Endometrial microvascular endothelial cells (primary cell): ENCODE results near the gene TSHZ2. TPM values are rescaled to one million over a fixed set of nuclear protein-coding genes. Genes with fewer than 3 reads are reported as not detected.

Source experiments
- in situ Hi-C: cut with HindIII; loops from 2 replicates; pipeline ENCODE4 v1.10.0; 2017; ENCODE audit warnings: low sequenced_read_pairs, low pct_unique_long_range_greater_than_20kb; ENCODE audit errors: inconsistent ontology term
- total RNA-seq: library from RNA; depleted of rRNA; stranded (reverse); fragments of >200 nt; gene quantifications from one replicate; pipeline ENCODE4 v1.2.3, GENCODE V29; 2015; ENCODE audit errors: inconsistent ontology term

The TSHZ2 gene
- total RNA-seq, 1 donor from 2014 or later: not detected

DNA sequence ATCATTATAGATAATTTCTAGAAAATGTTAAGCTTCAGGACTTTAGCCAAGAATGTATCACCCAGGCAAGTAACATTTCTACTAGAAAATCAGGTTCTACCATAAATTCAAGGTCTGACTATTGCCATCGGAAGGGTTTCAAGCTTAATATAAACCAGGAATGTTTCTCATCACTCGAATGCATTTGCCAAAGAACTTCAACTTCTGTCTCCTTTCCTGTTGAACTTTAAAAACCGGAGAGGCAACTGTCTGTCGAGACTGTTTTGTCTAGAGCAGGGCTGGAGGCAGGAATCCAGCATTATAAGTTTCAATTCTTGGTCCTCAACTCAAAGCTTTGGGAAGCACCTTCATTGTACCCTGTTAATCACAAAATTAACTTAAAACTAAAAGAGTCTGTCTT is 356.8 kb downstream of the TSHZ2 start:
- in situ Hi-C loops: no loop called here

DNA sequence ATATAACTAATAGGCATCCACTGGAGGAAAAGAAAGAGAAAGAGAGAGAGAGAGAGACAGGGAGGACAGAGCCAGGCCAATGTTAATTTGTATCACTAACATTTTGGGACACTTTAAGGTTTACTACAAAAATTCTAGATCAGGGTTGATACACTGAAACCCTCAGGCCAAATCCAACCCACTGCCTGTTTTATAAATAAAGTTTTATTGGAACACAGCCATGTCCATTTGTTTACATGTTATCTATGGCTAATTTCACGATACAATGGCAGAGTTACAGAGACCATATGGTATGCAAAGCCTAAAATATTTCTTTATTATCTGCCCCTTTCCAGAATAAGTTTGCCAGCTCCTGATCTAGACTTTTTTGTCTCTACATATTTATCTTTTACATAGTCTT is 357.6 kb downstream of the TSHZ2 start:
- in situ Hi-C loops: no loop called here

DNA sequence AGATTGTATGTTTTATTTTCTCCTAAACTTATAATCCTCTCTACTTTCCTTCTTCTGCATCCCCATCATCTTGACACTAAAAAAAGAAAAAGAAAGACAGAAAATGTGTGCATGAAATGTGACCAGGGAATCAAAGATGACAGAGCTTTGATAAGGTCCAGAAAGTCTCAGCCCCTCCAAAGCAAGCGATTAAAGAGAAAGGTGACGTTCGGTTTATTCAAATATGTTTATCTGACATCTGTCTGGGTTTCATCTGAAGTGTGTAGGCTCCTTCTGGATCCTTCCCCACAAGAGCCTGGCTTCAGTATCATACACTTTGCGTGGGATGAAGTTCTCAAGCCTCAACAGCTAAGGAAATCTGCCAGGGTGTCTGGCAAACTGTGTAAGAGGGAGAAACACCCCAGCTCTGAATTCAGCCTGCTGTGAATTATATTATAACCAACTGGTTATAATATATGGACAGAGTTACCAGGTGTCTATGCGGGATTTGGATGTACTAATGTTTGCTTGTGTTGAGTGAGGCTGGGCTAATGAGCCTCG is 358.5 kb downstream of the TSHZ2 start:
- in situ Hi-C loops: no loop called here

DNA sequence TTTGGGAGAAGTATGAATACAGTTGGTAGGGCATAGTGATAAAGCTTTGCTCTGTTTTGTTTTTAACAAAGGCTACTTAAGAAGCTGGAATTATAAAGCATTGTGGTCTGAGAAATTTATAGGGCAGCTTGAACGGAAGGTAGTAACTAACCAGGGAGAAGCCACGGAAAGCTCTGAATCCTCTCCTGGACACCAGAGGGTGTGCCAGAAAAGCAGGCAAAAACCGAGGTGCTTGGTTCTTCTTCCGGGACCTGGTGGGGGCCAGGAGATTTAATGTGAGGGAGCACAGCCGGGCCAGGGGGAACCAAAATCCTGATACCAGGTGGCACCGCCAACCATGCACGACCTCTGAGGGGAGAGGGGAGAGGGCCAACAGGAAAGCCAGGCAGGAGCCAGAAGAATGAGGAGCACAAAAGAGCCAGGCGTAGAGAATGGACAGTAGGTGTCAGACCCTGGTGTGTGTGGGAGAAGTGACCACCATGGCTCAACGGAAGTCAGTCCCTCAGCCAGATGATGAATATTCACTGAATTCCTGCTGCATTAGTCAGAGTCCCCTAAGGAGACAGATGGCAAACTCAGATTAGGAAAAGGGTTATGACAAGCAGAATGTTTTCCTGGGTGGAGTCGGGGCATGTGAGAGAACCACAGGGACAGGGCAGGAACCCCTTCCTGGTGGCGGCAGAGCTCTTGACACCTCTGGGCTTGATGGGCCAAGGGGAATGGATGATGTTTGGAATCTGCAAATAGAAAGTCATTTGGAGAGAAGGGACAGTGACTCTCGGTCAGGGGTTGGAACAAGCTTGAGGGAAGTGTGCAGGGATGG is 359.2 kb downstream of the TSHZ2 start:
- in situ Hi-C loops: no loop called here

DNA sequence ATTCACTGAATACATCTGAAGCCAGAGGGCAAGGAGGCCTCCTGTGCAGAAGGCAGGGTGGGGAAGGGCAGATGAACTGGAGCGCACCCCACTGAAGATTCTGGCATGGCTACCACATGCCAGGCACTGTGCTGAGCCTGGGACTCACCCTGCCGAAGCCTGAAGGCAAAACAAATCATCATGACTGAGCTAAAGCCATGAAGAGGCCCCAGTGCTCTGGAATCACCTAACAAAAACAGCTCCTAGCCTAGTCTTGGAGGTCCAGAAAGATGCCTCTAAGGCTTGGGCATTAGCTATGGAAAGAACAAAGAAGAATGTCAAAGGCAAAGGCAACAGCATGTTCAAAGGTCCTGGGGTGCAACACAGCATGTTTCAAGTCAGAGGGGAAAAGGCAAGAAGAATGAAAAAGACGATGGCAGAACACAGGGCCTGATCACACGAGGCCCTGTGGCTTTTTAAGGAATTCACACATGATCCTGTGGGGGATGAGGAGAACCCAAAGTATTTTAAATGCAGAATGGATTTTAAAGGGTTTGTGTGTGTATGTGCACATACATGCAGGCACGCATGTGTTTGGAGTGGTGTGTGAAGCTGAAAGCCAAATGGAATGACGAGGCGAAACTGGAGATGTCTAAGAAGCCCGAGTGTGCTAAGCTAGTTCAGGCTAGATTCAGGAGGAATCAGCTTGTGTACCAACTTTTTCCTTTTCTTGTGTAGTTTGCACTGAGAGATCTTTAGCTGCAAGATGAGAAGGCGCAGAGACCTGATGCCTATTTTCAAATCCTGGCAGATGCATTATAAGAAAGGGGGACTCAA is 360.1 kb downstream of the TSHZ2 start:
- in situ Hi-C loops: no loop called here

DNA sequence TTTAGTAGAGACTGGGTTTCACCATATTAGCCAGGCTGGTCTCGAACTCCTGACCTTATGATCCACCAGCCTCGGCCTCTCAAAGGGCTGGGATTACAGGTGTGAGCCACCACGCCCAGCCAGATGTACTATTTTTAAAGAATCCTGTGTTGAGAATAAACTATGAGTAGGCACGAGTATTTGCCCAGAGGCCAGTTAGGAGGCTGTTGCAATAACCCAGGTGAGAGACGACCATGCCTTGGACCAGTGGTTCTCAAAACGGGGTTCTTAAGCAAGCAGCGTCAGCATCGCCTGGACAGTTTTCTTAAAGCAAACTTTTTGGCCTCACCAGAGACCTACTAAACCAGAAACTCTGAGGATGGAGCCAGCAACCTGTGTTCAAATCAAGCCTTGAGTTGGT is 362.7 kb downstream of the TSHZ2 start:
- in situ Hi-C loops: no loop called here

DNA sequence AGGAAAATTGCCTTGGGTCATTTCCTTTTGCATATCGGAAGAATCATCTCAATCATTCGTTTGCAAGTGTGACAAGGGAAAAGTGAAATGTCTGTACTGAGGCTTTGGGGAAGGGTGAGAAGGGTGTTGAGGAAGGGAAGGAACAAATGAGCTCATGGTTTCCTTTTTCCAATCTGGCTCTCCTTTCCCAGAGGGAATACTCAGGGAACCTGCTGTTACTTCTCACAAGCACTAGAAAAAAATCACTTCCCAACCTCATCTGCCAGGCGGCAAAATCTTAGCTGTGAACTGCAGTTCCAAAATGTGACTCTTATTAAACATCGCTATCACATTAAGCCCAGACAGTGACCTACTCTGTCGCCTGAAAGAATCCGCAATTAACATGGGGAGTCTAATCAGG is 363.4 kb downstream of the TSHZ2 start:
- in situ Hi-C loops: no loop called here

DNA sequence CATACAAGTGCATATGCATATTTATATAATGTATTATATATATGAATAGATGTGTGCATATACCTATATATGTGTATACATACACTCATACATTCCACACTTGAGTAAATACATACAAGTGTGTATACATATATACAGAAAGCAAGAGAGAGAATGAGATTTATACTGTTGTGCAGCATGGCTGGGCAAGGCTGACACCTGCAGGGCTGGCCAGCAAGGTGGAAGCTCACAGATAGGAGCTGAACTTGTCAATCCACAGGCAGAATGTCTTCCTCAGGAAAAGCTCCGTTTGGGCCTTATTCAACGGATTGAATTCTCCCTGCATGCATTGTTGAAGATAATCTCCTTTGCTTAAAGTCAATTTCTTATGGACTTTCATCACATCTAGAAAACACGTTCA is 364.7 kb downstream of the TSHZ2 start:
- in situ Hi-C loops: no loop called here

DNA sequence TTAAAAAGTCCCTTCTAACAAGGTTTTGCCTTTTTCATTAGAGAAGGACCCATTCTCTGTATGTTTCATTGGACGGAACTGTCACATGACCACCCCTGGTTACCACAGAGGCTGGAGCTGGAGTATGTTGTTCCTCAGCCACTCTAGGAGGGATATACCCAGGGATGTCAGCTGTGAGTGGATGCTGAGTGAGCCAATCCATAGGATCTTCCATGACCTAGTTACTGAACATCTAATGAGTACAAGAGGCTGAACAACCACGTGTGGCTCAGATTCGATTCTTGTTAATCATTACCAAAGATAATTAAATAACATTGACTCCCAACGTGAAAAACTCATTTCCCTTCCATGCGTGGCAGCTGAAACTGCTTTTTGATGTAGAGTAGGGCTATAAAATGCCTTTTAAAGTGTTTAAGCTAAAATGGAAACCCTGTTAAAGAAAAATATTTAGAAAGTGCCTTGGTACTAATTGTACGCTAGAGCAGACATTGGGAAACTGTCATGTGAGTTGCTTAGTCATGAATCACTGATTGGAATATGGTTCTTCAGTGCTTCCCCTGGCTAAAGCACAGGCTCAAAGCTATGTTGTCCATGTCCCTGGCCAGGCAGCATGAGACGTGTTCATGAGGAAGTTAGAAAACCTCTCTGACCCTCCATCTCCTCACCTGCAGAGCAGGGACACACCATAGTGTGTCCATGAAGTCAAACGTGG is 365.4 kb downstream of the TSHZ2 start:
- in situ Hi-C loops: no loop called here

DNA sequence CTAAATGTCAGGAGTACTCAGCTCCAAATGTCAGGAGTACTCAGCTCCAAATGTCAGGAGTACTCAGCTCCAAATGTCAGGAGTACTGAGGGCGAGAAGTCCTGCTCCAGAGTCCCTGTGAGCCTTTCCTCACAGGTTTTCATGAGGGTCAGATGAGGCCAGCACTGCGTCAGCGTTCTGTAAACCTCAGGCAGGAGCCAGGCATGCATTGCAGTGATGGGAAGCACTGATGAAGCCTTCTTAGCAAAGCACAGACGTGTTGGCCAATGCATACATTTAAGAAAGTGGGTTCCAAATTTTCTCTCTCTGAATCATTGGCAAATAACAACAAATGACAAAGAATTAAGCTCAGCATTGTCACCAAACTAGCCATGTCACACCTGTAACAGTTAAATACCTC is 366.6 kb downstream of the TSHZ2 start:
- in situ Hi-C loops: no loop called here

DNA sequence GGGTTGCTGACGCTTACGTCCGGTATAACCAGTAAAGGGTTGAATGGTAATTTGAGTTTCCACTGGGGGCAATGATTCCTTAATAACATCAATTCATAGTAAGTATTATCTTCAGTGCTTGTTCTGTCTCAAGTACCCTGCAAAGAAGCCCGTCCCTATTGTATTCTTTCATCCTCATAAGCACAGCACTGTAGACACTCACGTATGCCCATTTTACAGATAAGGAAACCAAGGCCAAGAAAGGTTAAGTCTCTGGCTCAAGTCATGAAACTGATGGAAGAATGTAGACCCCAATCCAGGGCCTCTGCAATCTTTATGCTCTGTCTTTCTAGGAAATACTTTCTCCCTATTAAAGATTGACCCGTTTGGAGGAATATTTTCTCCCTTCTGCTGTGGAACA is 370.3 kb downstream of the TSHZ2 start:
- in situ Hi-C loops: no loop called here

DNA sequence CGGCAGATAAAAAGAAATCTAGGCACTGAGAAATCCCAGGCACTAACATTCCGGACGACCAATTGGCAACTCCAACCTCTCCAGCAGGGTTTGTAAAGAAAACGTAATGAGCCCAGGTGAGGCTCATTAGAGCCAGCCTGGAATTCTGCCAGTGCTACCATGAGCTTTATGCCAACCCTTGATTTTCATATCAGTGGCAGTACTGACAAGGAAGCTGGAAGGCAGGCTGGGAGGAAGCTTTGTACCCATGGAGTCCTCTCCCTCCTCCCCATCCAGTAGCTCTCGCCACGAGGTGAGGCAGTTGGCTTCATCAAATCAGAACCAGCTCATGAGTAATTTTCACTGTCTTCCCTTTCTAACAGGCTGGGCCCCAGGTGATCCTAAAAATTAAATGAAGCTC is 371.3 kb downstream of the TSHZ2 start:
- in situ Hi-C loops: no loop called here

DNA sequence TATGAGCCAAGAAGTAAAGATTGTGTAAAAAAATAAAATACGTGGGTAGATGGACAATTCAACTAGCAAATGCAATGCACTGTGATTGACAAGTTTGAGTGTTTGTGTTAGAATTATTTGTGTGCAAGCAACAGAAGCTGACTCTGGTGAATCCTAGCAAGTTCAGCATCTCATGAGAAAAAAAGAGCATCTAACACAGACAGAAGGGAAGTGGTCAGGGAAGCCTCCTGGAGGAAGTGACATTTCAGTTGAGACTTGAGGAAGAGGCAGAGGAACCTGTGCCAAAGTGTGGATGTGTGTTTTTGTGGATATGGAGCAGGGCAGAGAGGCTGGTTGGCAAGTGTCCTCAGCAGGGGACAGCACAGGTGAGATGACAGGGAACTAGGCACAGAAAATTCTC is 372.7 kb downstream of the TSHZ2 start:
- in situ Hi-C loops: no loop called here

DNA sequence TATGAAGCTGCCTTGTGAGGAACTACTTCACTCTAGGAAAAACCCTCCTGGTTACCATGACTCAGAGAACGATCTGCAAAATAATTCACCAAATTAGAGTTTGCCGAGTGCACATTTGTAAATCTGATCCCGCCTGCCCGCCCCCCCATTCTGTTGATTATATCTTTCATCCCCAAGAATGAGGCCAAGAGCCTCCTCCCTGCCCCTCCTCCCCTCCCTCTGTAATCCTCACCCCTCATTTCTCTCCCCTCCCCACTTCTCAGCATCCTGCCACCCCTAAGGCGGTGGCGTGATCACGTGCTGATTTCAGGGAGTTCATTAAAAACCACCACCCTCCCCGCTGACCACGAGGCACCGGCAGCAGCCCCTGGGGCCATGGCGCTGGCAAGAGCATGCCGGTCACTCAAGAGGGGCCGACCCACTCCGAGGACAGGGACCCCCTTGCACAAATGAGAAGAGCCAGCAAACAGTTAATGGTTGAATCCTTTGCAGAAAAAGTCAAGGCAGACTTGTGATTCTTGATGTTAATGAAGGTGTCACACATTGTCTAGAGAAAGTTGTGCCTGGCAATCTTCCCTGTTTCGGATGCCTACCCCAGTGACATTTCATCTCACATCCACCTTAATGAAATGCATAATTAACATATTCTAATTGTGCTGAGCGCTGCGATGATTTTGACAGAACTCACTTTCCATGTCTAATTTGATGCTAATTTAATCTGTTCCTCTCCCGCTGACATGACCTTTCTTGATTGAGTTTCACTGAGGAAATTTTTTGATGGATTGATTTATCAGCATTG is 373.6 kb downstream of the TSHZ2 start:
- in situ Hi-C loops: no loop called here

DNA sequence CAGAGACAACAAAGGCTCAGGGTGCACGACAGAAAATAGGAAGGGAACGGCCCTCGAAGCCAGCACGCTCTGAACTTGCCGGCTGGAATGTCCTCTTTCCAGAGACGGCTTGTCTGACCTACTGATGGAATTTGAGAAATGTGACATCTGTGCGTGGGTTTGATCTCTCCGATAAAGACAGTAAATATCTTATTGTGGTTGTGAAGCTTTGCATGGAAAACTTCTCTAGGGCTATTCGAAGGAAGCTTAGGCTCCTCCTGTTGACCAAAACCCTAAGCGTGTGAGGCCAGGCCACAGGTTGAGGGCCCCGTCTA is 374.1 kb downstream of the TSHZ2 start:
- in situ Hi-C loops: no loop called here

DNA sequence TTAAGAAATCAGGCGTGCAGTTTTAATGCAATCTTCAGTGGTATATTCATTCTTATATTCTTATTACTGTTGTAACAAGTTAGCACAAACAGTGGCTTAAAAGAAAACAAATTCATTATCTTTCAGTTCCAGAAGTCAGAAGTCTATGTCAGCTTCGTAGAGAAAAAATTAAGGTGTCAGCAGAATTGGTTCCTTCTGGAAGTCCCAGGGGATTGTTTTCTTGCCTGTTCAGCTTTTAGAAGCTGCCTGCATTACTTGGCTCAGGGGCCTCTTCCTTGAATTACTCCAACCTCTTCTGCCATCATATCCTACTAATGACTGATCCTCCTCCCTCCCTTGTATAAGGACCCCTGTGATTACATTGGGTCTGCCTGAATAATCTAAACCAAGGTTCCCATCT is 377.6 kb downstream of the TSHZ2 start:
- in situ Hi-C loops: no loop called here

DNA sequence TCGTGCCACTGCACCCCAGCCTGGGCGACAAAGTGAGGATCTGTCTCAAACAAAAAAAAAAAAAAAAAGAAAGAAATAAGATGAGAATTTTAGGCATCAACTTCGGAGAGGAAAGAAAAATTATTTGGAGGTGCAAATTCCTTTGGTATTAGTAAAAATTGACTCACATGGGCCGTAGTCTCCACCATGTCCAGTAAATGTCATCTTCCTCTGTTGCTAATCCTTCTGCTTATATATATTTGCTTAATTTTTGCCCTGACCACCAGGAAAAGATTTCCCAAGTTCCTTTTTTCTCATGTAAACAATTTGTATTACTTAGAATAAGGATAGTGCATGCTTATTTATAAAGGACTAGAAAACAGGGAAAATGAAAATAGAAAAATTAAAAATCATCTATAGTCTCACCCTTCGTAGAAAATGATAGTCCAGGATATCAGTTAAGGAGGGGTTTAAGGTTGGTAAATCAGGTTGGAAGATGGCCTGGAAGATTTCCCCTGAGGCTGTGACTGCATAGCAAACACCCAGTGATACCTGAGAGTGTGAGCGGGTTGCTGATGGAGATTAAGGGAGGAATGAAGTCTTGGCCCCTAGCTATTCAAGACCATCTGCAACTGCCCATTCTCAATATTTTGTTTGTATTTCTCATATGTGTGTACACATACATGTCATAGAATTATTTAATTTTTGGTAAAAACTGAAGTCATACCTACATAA is 380.7 kb downstream of the TSHZ2 start:
- in situ Hi-C loops: no loop called here

DNA sequence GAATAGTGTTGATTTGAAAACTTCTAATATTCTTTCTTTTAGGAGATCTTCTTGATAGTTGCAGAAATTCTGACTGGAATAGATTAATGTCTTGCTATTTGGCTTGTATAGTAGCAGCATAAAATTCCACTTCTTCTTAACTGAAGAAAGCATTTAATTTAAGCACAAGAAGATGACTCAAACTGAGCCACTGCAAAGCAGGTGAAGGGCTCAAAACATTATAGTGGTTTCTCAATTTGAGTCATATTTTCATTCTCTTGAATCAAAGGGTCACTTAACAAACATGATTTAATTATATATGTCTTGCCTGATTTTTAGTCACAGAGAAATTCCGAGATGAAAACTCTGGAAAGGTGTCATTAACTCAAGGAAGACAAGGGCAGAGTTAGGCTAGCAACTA is 382.2 kb downstream of the TSHZ2 start:
- in situ Hi-C loops: no loop called here
